GM06990 (cell line): ENCODE results near the gene TGFA.

Experiments
- DNase-seq: peaks from one replicate; pipeline ENCODE4 v3.0.0-alpha.2; 2011; ENCODE audit not compliant: insufficient read length; ENCODE audit errors: extremely low read depth
- H3K27me3 ChIP-seq: replicated peaks from 2 replicates; pipeline ENCODE4 v1.6.0; 2011; ENCODE audit warnings: low read length; ENCODE audit not compliant: control insufficient read depth, insufficient read depth
- H3K36me3 ChIP-seq: 2 replicates; pipeline ENCODE4 v1.5.1; 2011; ENCODE audit warnings: low read length; ENCODE audit not compliant: control insufficient read depth, insufficient read depth
- H3K4me3 ChIP-seq: replicated peaks from 2 replicates; pipeline ENCODE4 v1.5.1; 2011; ENCODE audit warnings: low read depth, mild to moderate bottlenecking, control low read depth, low read length
- TF ChIP-seq, protein P1 (sequence below): IDR thresholded peaks from 2 replicates; pipeline ENCODE4 v1.5.1; 2011; ENCODE audit warnings: low read length, control low read depth, mild to moderate bottlenecking, inconsistent platforms; ENCODE audit not compliant: insufficient read depth, poor library complexity, severe bottlenecking

TGFA gene

DNA sequence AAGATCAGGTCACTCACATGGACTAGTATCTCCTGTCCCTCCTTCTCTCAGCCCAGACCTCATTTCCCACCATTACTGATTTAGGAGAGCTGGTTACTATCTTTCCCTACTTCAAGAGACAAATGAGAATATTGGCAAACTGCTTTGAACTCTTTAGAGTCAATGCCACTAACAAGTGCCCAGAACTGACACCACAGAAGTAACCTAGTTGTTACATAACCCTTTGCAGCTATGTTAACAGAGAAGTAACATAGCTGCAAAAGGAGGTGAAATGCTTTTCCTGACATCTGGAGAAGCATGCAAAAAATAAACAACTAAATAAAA, 30.0 kb downstream of the TGFA start:
- H3K36me3 ChIP-seq: no peaks in the 10 kb centered on the region
- H3K4me3 ChIP-seq: no peak overlapping the region
- TF ChIP-seq, protein P1, sequence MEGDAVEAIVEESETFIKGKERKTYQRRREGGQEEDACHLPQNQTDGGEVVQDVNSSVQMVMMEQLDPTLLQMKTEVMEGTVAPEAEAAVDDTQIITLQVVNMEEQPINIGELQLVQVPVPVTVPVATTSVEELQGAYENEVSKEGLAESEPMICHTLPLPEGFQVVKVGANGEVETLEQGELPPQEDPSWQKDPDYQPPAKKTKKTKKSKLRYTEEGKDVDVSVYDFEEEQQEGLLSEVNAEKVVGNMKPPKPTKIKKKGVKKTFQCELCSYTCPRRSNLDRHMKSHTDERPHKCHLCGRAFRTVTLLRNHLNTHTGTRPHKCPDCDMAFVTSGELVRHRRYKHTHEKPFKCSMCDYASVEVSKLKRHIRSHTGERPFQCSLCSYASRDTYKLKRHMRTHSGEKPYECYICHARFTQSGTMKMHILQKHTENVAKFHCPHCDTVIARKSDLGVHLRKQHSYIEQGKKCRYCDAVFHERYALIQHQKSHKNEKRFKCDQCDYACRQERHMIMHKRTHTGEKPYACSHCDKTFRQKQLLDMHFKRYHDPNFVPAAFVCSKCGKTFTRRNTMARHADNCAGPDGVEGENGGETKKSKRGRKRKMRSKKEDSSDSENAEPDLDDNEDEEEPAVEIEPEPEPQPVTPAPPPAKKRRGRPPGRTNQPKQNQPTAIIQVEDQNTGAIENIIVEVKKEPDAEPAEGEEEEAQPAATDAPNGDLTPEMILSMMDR: no peak
- no peak for DNase-seq
- no peaks in the 10 kb centered on the region; the same call in 1 of the 2 replicates for H3K27me3 ChIP-seq

- H3K36me3 ChIP-seq: no peaks in the 10 kb centered on the region
- TF ChIP-seq, protein P1: no peak
- no peak for DNase-seq
- no peaks in the 10 kb centered on the region; the same call in 1 of the 2 replicates for H3K27me3 ChIP-seq
- H3K4me3 ChIP-seq: no peak overlapping the region
Observed at GRCh38 chr2:70522627-70523026, 31.0 kb downstream of the TGFA start.

DNA sequence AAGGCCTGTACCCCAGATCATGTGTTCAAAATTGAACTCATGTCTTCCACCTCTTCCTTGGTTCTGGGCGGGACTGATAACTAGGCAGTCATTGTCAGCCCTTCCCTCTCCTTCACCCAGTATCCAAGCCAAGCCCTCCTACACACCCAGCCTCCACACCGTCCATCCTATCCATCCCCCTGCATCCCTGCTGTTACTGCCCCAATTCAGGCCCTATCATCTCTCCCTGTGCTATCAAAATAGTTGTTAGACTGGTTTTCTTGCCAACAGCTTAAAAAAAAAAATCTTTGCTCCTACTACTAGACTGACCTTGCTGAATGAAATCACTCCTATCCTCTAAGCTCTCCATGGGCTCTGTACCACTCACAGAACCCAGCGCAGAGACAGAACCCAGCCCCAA, 32.8 kb downstream of the TGFA start:
- Histone ChIP-seq H3K36me3 (no peaks in the 10 kb centered on the region), H3K4me3 (no peak overlapping the region), H3K27me3 (no peaks in the 10 kb centered on the region; the same call in 1 of the 2 replicates)
- TF ChIP-seq, protein P1: no peak
- DNase-seq: no peak

DNA sequence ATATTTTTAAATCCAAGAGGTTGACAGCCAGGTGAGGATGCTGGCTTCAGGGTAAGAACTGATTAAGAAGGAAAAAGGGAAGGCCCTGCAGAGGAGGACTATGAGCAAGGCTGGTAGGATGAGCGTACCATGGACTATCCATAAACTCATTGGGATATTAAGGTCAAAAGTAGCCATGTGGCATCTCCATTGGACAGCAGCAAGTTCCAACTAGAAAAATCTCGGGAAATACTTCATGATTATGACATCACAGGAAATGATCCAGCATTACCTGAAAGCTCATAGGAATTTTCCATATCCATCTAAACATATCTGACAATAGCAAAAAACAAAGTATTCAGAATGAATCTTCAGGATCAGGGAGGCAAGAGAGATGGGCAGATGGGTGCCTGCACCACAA, 34.2 kb downstream of the TGFA start:
- Histone ChIP-seq H3K36me3 (no peaks in the 10 kb centered on the region), H3K4me3 (no peak overlapping the region), H3K27me3 (no peaks in the 10 kb centered on the region)
- no peak for DNase-seq
- TF ChIP-seq, protein P1: no peak

GRCh38 chr2:70518557-70518956, 35.1 kb downstream of the TGFA start:
- H3K36me3 ChIP-seq: no peaks in the 10 kb centered on the region
- no peak for DNase-seq
- TF ChIP-seq, protein P1: no peak
- H3K4me3 ChIP-seq: no peak overlapping the region
- no peaks in the 10 kb centered on the region for H3K27me3 ChIP-seq

DNA sequence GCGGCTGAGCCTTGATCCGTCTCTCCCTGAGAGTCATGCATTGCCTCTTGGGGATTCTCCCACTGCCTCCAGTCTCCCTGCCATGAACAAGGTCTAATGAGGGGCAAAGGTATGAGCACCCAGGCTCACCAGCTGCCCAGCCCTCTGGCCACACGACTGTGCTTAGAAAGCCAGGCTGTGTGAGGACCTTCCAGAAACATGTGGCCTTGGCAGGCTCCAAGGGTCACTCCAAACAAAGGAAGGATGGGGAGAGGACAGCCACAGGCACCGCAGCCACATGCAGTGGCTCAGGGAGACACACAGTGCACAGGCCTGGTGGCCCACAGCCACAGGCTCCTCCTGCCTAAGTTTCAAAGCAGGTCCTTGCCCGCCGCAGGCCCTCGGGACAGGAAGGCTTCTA, 35.8 kb downstream of the TGFA start:
- TF ChIP-seq, protein P1: no peak

More for the DNA sequence above, 35.8 kb downstream of the TGFA start:
- no peak overlapping the region for H3K4me3 ChIP-seq
- no peak for DNase-seq
- H3K27me3 ChIP-seq: no peaks in the 10 kb centered on the region
- H3K36me3 ChIP-seq: no peaks in the 10 kb centered on the region
